K562 (cell line): ENCODE results near the gene RFC5. TPM values are rescaled to one million over a fixed set of nuclear protein-coding genes. Genes with fewer than 3 reads are reported as not detected.

ENCODE experiments used
- ARID1B ChIP-seq: fragments of 450-650 bp; IDR thresholded peaks from 2 replicates; pipeline ENCODE4 v1.6.1; 2016; ENCODE audit warnings: antibody characterized with exemption, mild to moderate bottlenecking, inconsistent platforms
- ARID4B ChIP-seq: sonication (generic); formaldehyde crosslinking; IDR thresholded peaks from 2 replicates; pipeline ENCODE4 v1.8.0; 2022; ENCODE audit warnings: mild to moderate bottlenecking, missing genetic modification reagents
- ATF7 ChIP-seq: fragments of 450-650 bp; IDR thresholded peaks from 2 replicates; pipeline ENCODE4 v1.7.1; 2014; ENCODE audit warnings: mild to moderate bottlenecking, moderate library complexity
- MAFF ChIP-seq: IDR thresholded peaks from 2 replicates; pipeline ENCODE4 v1.6.1; 2012; ENCODE audit warnings: low read length, improper control_type of control experiment
- MGA ChIP-seq: fragments of 450-650 bp; IDR thresholded peaks from 2 replicates; pipeline ENCODE4 v1.6.1; 2016; ENCODE audit warnings: mild to moderate bottlenecking, moderate library complexity
- NELFE ChIP-seq: IDR thresholded peaks from 2 replicates; pipeline ENCODE4 v1.6.1; 2011; ENCODE audit warnings: mild to moderate bottlenecking; ENCODE audit not compliant: insufficient read depth, insufficient read length
- ZNF592 ChIP-seq: fragments of 450-650 bp; IDR thresholded peaks from 2 replicates; pipeline ENCODE4 v1.6.1; 2017; ENCODE audit warnings: antibody characterized with exemption, mild to moderate bottlenecking
- polyA plus RNA-seq, 8 experiments: library from polyadenylated mRNA; depleted of rRNA in 4 of 8; stranded (reverse) in 5 of 8; unstranded in 3 of 8; fragments of >200 nt; fragmentation: Nextera tagmentation in 2 of 8; fragmentation: Illumina TruSeq in 1 of 8; extraction: Ambion mirVana in 2 of 8; extraction: Trizol in 1 of 8; gene quantifications; 2 replicates each; pipeline versions ENCODE4 v1.2.1 to v1.2.3, GENCODE V29; 2011 to 2014; ENCODE audit warnings: inconsistent platforms in 1 of 8, missing spikeins in 1 of 8
- total RNA-seq, 7 experiments: library from RNA; depleted of rRNA in 6 of 7; stranded (reverse); fragments of >200 nt in 6 of 7; fragmentation: Illumina TruSeq in 2 of 7; extraction: Trizol in 2 of 7; gene quantifications; 2 replicates each; pipeline versions ENCODE4 v1.2.1 to v1.2.3, GENCODE V29; 2011 to 2021; ENCODE audit warnings: low replicate concordance in 1 of 7

The RFC5 gene
- total and polyA plus RNA-seq, 9 of the 15 experiments (the other 6 are each of a cell fraction or from before 2014, with no cell fraction given), result 61.8 to 189 (median 92.9) TPM

- TF ChIP-seq ZNF592, result peak; percentile 44; the same call in 1 of the 2 replicates
- peak; percentile 83 for TF ChIP-seq ARID1B
- peak; percentile 27; the same call in 1 of the 2 replicates for TF ChIP-seq ATF7
- TF ChIP-seq MGA, result no peak
- no peak for TF ChIP-seq NELFE
- no peak for TF ChIP-seq ARID4B (CRISPR knock-in tag)
- peak; percentile 71 for TF ChIP-seq MAFF
These were observed 3.2 kb upstream of the RFC5 start (continued) for GRCh38 chr12:118013283-118013682.
